ENCODE data around the gene BORCS6.
"Not testable (repeated sequence)": the region's sequence is repeated elsewhere in the genome, so short reads cannot be mapped to it uniquely, and the experiment has no call there.

Gene BORCS6

DNA sequence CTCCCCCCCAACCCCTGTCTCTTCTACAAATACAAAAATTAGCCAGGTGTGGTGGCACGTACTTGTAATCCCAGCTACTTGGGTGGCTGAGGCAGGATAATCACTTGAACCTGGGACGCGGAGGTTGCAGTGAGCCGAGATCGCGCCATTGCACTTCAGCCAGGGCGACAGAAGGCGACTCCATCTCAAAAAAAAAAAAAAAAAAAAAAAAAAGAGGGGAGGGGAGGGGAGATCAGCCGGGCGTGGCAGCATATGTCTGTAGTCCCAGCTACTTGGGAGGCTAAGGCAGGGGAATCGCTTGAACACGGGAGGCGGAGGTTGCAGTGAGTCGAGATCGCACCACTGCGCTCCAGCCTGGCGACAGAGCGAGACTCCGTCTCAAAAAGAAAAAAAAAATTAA lies 19.8 kb downstream of the BORCS6 start:
- DNase-seq = not testable (repeated sequence)

DNA sequence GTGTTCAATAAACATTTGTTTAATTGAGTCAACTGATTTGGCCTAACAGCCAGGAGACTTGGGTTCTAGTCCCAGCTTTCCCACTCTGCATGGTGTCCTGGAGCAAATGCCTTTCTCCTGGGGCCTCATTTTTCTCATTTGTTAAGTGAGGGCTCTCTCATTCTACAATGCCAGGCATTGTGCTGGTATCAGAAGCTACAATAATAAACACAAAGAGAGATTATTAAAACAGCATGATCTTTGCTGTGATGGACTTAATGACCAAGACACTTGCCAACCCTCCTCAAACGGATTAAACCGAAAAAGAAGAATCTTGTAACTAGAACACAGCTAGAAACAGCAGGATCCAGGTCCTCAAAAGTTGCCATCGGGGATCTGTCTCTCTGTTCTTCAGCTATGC lies 22.5 kb downstream of the BORCS6 start:
- DNase-seq = no peak

DNA sequence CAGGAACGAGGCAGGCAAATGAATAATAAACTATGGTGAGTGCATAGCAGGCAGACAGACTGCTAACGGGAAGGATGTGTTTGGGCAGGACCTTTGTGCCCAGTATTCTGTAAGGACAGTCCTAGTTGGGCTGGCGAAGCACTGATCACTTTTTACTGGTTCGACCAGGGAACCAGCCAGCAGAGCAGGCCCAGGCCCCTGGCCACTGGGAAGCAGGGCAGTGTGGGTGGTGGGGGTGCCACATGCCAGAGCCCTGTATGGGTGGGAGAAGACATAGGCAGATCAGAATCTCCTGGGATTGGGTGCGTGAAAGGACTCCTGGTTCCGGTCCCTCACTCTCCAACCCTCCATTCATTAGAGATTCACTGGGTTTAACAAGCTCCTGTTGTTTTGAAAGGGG lies 23.2 kb downstream of the BORCS6 start:
- DNase-seq = no peak

DNA sequence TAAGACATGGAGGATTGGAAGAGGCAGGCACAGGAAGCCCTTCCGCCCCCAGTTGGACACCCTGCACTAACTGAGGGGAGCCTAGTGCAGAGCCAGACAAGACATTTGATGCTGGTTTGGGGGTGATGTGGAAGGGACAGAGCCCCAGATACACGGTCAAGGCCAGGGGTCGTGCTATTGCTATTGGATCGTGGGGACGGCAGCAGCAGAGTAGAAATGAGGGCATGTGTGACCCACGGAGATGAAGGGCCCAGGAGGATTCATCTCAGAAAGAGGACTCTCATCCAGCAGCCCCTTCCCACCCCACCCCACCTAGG lies 25.2 kb downstream of the BORCS6 start:
- no peak for DNase-seq

DNA sequence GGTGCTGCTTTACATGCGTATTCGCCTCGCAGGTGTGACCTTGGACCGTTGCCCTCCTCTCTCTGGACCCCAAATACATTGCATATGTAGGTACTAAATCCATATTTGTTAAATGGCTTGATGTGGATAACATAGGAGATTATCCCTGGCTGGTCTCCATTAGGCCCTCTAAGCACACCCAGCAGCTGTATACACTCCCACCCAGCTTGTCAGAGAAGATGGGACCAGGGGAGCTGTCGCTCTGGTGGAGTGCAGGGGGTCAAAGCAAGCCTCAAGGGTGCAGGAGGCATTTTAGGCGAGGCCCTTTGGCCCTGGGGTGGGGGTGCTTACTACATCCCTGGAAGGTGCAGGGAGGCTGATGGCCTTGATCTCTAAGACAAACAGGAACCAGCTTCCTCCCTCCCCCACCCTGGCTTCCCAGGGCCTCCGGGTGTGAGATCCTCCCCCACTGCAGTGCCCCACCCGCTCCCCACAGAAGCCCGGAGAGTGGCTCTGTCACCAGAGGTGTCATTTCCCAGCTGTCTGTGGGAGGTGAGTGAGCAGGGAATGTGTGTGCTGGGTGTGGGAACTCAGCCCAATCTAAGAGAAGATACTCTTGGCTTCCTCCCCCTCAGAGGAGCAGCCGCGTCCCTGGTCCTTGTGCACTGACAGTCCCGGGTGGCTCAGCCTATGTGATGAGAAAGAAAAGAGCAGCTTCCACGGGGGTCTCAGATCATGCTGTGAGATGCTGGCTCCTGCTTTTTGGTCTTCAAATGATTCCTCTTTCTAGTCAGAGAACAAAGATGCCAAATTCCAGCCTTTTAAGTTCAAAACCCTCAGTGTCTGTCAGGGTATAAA lies 25.8 kb downstream of the BORCS6 start:
- peak in 1 of 2 experiments; percentile 23 for DNase-seq

DNA sequence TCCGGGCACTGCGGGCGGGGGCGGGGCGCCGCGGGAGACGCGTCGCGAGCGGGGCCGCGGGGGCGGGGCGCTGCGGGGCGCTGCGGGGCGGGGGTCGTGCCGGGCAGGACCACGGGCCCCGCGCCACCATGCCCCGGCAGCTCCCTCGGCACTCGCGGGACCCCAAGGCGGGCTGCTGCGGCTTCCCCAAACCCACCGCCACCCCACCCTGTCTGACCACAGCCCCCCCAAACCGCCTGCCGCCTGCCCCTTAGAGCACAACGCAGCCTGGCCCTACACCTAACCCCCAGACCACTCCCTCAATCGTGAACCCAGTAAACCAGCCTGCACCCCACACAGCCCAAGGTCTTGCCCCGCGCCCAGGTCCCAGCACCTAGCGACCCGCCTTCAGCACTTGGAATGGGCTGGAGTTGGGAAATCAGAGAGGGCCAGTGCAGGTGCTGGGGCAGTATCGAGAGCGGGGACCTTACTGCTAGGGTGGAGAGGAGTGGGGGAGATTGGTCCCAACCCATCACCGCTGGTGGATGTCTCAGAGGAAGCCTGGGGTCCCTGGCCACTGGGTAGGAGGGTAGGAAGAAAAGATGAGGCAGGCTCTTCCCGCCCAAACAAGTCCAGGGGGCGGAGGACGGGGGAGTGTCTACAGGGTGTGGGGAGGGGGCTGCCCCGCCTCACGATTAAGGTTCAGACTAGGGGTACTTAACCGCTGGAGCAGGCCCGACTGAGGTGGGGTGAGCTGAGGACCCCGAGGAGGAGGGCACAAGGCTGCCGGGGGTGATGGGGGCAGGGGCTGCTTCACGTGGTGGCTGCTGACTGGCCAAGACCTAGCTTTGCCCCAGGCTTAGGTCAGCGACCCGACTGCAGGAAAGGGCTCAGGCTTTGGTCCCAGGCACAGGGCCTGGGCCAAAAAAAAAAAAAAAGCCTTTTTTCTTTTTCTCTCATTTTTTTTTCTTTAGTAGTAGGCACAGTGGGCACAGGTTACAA lies 26.7 kb downstream of the BORCS6 start:
- DNase-seq = peak; percentile 19 to 47

DNA sequence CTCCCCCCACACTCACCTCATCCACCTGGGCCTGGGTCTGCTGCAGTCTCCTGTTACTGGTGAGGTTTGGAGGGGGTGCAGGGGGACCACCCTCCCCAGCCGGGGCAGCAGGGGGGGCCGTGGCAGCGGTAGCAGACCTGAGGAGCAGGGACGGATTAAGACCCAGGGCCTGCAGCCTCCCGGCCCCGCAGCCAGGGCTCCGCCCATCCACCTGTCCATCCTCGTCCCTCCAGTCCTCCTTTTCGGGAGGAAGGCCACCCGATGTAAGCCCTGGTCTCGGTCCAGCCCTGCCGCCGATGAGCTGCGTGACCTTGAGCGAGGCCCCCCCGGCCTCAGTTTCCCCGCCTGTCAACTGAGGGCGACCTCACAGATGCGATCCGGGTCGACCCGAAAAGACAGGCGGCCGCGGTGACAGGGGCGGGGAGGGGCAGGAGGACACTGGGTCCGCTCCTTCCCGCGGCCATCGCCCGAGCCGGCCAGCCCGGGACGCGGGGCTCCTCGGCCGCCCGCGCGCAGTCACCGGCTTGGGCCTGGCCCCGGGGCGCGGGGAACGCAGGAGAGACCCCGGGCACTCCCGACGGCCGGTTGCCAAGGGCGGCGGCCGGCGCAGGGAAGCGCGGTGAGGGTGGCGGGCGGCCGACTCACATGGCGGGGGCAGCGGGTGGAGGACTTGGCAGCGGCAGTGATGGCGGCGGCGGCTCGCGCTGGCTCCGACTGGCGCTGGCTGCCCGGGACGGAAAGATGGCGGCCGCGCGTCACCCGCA lies 27.6 kb downstream of the BORCS6 start, which contains the start of gene VAMP2:
Gene VAMP2, minus strand, starts transcription at position 716 of the 764 bp plus-strand sequence. Its CDS starts 69 bp downstream, at position 647.
- DNase-seq = peak in 1 of 2 experiments; percentile 74

DNA sequence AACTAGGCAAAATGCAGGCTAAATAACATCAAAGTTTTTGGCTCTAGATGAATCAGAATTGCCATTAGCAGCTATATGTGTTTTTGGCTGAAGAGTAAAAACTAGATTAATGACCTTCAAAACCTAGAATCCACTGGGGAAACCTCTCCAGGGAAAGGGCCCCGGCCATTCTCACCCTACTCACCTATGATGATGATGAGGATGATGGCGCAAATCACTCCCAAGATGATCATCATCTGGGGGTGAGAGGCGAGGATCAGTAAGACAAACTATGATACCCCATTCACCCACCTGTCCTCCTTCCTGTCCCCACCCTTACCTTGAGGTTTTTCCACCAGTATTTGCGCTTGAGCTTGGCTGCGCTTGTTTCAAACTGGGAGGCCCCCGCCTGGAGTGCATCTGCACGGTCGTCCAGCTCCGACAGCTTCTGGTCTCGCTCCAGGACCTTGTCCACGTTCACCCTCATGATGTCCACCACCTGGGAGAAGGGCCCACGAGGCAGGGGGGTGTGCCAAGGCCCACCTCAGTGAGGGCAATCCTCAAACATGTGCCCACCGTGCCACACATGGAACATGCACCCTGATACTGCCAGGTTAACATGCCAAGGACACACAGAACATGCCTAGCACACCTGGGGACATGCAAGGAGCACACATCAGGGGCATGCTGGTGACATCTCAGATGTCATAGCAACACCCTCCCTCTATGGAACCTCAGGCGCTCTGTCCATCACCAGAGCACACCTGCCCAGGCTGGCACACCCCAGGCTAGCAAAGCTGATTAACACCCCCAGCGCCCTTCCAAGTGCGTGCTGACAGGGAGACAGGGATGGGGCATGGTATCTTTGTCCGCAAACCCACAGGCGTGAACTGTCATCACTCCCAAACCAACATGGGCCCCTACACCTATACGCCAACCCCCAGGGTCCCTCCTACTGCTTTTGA lies 28.4 kb downstream of the BORCS6 start:
- DNase-seq = no peak

DNA sequence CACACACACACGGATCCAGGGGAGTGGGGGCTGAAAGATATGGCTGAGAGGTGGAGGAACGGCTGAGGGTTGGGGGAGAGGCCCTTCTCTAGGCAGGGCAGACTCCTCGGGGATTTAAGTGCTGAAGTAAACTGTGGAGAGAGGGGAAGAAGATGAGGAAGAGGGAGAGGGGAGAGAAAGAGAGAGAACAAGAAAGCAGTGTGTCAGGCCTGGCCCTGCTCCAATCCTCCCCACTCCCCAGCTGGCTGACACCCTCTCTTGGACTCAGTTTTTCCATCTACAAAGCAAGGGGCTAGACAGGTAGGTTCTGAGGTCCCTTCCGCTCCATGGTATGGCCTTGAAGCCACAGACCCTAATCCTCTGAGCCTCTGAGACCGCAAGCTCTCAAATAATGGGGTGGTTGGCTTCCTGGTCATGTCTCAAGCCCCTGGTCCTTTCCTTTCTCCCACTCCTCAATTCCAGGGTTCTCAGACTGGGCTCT lies 29.2 kb downstream of the BORCS6 start:
- no peak for DNase-seq

DNA sequence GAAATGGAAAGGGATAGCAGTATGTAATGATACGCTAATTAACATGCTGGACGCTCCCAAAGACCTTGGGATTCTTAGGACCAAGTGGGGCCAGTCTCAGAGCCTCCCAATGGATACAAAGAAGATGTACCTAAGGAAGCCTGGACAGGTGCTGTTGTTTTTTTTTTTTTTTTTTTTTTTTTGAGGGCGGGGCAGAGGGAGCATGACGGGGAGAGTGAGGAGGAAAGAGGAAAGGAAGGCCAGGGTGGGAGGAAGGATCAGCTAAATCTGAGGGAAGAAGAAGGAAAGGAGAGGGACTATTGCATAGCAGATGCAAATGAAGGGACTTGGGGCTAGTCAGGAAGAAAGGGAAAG lies 29.8 kb downstream of the BORCS6 start:
- no peak for DNase-seq

DNA sequence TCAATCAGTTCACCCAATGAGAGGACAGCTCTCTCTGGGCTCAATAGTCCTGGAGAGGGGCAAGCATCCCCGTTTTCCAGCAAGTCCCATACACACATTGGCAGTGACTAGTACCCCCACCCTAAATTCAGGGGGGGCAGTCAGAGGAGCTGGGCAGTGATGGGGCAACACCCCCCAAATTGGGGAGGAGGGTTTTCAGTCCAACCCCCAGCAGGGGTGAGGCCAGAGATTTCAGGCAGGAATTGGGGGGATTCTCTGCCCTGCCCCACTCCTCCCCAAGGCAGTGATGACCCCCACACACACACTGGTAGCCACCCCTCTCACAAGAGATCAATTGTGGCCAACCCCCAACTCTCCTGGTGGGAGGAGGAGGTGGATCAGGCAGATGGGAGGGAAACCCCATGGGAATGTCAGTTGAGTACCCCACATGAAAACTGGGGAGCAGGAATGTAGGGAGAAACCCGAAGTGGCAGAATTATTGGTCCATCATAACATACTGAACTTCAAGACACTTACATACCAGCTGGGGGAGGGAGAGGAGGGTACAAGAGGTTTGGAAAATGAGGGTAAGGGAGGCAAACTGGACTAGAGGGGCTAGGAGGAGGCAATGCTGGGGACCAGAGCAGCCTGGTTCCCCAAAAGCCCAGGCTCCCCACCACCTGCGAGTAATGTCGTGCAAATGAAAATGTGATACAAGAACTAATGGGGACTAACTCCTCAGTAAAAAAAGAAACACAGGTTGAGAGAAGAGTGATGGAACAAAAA lies 30.3 kb downstream of the BORCS6 start:
- DNase-seq = no peak

DNA sequence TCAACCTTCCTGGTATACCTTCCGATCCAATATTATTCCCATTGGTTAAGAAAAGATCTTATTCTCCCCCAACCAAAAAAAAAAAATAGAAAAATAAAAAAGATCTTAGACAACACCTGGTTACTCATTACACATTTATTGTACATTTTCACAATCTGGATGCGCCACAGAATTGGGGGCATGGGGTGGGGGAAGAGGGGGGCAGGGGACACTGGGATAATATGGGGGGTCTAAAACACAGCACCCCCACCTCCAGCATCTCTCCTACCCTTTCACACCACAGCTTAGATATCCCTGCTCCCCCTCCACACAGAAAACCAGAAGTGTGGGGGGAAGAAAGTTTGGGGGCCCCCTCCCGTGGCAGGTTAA lies 31.0 kb downstream of the BORCS6 start:
- DNase-seq = no peak

DNA sequence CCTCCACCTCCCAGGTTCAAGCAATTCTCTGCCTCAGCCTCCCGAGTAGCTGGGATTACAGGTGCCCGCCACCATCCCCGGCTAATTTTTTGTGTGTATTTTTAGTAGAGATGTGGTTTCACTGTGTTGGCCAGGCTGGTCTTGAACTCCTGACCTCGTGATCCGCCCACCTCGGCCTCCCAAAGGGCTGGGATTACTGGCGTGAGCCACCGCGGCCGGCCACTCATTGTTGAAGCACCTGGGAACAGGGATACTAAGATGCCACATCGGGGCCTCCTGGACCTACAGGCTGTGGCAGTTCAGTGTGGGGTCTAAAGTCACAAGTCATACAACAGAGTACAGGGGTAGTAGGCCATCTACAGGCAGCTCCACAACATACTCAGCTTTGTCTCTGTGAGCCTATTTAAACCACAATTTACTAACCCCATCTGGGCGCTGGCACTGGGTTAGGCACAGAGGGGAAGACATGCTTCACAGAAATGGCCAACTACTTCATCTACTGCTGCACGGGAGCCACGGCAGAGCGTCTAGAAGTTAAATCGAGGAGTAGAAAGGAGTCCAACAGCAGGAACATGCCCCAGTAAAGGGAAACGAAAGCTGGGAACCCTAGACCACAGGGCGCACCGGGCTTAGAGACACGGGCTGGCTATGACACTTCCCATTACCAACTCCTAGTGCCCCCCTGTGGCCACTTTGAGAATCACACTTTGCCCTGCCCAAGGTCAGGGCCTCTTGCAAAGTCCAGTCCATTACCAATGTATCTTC lies 31.5 kb downstream of the BORCS6 start:
- DNase-seq = peak; percentile 71 to 83

DNA sequence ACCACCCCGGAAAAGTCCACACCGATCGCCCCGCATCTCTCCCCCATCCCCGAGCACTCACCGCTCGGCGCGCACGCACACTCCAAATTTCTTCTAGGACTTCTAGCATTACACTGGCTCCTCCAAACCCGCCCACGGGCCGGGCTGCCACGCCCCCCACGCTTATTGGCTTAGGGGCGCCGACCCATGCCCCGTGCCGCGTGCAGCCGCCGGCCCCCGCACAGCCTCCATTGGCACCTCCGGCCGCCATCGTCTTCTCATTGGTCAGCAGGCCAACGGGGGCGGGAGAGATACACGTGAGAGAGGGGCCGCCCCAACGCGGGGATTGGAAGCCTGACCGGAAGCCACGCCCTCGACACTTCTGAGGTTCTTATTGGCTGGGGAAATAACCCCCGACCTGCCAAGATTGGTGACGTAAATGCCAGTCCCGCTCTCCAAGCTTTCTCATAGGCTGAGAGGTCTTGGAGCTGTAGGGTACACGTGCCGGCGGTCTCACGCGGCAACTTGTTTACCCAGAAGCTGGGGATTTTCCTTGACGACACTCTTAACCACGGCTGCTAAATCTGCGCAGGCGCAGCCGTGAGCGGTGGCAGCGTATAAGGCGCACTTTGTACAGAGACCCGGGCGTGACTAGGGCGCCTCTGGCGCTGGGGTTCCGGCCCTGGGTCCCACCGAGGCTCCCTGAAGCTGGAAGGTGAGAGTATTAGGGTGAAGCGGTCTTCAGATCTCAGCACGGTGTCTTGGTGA lies 33.6 kb downstream of the BORCS6 start:
- peak; percentile 100 for DNase-seq

DNA sequence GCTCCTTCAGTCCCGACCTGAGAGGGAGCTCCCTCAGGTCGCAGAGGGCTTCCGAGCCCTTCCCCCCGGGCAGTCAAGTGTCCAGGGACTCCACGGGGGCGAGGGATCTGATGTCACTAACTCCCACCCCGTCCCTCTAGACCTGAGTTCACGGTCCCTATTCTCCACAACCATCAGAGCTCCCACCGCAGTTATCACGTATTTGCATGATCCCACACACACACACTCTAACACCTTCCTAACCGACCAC lies 34.1 kb downstream of the BORCS6 start:
- DNase-seq = no peak

DNA sequence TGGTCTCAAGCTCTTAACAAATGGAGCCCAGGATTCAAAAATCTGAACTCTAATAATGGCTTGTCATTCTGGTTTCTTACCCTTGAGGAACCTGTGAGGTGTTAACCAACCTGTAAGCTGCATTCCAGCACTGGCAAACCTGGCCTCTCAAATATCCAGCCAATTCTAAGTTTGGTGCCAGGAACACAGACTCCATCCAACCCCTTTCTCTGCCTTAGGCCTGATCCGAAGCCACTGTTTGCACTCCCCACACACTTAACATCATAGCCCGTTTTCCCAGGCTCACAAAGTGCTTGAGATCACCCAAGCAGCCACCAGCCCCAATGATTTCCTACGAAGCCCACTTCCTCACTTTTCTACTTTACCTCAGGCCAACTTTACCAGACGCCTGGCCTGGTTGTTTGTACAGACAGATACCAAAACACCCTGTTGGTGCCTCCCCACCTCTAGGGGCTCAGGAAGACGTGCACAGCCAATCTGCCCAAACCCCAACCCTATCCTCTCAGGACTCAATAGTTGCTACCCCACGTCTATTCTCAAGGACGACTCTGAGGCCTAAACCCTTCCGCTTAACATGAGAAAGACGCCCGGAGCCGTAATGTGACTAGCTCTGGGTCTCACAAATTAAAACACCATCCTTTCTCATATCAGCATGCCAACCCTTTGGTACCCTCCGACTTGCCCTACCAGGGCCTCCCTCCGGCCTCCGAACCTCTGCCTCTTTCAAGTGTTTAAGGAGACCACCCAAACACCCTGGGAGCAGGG lies 34.6 kb downstream of the BORCS6 start:
- DNase-seq = no peak

DNA sequence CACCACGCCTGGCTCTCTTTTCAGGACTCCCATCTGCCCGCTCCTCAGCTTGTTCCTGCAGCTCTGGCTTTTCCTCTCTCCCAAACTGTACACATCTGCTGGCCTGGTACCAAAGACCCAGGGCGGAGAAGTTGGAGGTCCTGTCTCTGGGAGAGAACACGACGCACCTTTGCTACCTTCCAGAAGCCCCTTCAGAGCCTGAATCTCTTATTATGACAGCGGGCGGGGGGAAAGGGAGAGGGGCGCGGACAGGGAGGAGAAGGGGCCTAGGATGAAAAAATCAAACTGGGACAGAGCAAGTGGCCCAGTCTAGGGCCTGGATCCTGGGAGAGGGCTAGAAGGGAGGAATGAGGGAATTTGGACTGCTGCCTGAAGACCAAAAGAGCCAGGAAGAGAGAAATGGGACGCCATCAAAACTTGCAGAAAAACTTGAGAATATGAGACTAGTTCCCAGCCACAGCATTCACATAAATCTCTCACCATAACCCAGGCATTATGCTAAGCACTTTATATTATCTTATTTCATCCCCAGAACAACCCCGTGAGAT lies 35.3 kb downstream of the BORCS6 start:
- DNase-seq = no peak

DNA sequence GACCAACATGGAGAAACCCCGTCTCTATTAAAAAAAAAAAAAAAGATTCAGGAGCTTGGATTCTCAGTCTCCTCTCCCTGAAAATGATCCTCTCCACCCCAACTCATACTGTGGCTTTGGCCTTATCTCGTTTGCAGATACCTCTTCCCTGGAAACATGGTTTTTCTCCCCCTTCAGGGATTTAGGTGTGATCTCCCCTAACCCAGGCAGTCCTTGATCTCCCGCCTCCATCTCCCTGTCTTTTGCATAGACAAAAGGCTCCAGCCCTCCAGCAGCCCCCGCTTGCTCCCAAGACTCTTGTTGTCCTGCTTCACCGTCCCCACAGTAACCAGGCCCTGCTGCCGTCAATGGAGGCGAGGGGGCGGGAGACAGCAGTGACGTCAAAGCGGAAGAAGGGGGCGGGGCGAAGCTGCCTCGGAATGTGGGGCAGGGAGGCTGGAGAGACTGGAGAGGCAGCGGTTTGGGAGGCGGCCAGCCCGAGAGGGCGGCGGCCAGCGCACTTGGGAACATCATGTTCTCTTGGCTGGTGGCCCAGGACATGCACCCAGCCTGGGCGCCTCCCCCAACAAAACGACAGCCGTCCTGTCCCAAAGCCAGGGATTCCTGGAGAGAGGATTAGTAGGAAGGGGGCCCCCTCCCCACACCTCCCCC lies 35.9 kb downstream of the BORCS6 start:
- peak in 1 of 2 experiments; percentile 22 for DNase-seq
